ENCODE data around the gene CLEC17A.
A peak's percentile ranks its signal among the peaks of the same experiment; 100 is the strongest.
"Not testable (repeated sequence)": the region's sequence is repeated elsewhere in the genome, so short reads cannot be mapped to it uniquely, and the experiment has no call there.

Gene CLEC17A

DNA sequence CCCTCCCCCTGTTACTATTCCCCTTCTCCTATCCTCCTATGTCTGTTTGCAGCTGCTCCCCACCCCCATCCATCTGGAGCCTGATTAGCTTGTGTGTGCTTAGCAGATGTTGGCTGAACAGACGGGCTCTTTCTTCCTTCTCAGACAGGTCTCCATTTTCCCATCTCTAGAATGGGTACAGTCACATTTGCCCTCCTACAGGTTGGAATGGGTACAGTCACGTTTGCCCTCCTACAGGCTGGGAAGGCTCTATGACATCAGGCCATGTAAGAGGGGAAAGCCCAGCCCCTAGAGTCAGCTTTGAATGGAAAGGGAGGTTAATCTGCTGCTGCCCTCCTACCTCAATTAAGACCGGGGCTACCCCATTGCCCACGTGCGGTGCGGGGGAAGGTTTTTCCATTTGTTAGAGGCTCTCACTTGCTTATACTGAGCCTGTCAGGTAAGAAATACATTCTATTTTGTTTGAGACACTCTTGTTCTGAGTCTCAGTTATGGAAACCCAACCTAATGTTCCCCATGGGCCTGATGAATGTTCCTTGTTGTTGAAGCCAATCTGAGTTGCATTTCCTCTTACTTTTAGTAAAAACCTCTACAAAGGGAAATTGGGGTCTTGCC lies 2.2 kb upstream of the CLEC17A start:
- peak; percentile 20 for DNase-seq (ENCODE audit: low spot score)

DNA sequence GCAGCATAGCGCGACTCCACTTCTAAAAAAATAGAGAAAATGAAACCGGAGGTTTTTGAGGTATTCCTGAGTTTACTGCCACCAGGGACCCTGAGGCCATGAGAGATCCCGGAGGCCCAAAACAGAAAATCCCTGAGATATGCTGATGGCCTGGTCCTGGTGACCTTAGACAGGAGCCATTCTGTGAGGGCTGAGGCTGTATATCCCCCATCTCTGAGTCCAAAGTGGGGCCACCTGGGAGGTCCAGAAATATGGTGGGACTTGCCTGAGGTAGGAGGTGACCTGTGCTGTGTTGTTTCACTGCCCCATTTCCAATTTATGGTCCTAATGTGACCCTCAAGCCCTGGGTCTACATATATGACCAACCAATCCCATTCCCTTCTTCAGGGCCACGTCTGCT lies 1.5 kb downstream of the CLEC17A start:
- DNase-seq (ENCODE audit: low spot score), result not testable (repeated sequence)

DNA sequence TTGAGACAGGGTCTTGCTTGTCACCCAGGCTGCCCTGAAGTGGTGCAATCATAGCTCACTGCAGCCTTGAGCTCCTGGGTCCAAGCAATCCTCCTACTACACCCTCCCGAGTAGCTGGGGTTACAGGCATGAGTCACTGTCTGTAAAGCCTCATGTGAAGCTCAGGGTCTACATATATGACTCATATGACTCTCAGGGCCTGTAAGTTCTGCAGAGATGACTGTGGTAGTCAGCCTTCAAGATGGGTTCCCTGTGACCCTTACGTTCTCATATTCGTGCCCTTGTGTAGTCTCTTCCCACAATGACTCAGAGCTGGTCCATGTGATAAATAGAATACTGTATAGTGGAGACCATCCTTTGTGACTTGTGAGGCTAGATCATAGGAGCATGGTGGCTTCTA lies 2.3 kb downstream of the CLEC17A start:
- DNase-seq (ENCODE audit: low spot score), result peak; percentile 48

DNA sequence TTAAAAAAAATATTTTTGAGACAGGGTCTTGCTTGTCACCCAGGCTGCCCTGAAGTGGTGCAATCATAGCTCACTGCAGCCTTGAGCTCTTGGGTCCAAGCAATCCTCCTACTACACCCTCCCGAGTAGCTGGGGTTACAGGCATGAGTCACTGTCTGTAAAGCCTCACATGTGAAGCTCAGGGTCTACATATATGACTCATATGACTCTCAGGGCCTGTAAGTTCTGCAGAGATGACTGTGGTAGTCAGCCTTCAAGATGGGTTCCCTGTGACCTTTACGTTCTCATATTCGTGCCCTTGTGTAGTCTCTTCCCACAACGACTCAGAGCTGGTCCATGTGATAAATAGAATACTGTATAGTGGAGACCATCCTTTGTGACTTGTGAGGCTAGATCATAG lies 6.5 kb downstream of the CLEC17A start:
- not testable (repeated sequence) for DNase-seq (ENCODE audit: low spot score)

DNA sequence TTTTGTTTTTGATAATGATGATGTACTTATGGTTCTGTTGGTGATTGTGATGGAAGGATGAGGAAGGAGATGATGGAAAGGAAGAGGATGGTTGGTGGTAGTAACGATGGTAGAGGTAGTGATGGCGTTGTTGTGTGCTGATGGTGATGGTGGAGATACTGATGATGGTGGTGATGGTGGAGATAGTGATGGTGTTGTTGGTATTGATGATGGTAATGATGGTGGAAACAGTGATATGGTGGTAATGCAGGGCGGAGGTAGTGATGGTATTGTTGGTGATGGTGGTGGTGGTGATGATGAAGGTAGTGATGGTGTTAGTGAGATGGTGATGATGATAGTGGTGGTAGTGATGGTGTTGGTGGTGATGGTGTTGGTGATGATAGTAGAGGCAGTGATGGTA lies 12.7 kb downstream of the CLEC17A start:
- DNase-seq (ENCODE audit: low spot score), result no peak

DNA sequence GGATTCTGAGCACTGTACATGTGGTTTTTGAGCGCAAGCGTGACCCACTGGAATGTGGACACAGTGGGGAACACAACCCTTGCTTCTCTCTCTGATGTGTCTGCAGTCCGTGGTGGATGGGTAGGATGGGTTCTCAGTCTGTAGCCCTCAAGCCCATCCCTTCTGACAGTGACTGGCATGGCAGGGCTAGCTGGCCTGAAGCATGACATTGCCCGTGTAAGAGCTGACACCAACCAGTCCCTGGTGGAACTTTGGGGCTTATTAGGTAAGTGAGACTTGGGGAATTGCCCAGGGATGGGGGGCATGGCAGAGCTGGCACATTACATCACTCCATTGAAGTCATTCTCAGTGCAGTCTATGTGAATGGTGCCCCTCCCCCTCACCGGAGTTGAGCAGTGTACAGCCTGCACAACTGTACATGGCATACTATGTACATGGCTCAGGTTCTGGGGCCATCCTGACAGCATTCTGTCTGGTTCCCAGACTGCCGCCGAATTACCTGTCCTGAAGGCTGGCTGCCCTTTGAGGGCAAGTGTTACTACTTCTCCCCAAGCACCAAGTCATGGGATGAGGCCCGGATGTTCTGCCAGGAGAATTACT lies 16.8 kb downstream of the CLEC17A start:
- DNase-seq (ENCODE audit: low spot score), result no peak

DNA sequence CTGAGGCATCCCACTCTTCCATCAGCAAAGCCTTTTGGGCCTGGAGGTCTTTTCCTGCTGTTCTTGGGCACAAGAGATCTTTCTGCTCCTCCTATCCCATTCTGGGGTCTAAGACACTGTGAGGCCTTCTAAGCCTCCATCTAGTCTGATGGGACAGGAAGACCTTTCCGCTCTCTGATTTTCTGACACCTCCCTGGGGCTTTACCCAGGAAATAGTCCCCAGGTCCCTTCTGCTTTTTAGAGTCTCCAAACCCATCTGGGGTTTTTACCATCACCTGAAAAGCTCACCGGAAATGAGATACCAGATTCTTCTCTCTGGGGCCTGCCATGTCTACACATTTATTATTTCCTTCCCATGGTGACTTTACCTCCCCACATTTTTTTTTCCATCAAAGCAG lies 21.1 kb downstream of the CLEC17A start:
- no peak for DNase-seq (ENCODE audit: low spot score)

DNA sequence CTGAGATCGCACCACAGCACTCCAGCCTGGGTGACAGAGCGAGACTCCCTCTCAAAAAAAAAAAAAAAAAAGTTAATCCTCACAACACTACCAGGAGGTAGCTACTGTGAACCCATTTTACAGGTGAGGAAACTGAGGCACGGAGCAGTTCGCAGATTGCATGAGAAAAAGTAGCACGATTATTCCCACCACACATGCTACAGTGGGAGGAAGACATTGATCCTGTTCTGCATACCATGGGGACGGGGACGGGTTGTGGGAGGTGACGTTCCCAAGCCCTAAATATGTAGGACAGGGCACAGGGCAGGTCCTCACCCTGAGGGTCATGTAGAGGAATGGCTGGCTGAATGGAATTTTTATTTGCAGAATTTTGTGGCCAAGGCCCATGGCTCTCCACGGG lies 23.7 kb downstream of the CLEC17A start:
- no peak for DNase-seq (ENCODE audit: low spot score)

DNA sequence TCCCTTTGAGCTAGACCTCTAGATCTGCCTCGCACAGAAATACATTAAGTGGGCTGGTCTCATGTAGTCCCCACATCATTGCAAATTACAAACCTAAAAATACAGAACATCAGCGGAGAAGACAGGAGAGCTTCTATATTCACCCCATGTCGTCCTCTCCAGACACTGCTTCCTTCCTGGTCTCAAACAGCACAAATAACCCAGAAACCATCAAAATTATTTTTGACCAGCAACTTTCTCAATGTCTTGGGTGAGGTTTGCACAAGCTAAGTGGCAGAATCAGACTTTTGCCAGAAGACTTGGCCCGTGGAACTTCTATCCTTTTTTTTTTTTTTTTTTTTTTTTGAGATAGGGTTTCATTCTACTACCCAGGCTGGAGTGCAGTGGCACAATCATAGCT lies 28.2 kb downstream of the CLEC17A start:
- DNase-seq (ENCODE audit: low spot score), result no peak

DNA sequence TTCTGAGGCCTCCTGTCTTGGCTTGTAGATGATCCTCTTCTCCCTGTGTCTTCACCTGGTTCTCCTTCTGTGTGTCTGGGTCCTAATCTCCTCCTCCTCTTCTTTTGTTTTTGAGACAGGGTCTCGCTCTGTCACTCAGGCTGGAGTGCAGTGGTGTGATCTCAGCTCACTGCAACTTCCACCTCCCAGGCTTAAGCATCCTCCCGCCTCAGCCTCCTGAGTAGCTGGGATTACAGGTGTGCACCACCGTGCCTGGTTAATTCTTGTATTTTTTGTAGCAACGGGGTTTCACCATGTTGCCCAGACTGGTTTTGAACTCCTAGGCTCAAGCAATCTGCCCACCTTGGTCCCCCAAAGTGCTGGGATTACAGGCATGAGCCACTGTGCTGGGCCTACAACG lies 29.4 kb downstream of the CLEC17A start:
- DNase-seq (ENCODE audit: low spot score), result not testable (repeated sequence)

DNA sequence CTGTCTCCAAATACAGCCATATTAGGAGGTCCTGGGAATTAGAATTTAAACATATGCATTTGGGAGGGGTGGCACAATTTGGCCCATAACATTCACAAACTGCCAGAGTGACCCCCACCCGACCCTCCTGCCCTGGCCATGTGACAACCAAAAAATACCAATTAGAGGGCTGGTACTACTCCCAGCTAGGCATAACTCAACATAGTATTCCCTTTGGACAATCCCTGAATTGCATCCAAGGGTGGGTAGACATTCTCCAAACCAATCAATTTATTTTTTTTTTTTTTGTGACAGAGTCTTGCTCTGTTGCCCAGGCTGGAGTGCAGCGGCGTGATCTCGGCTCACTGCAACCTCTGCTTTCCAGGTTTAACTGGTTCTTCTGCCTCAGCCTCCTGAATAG lies 29.8 kb downstream of the CLEC17A start:
- DNase-seq (ENCODE audit: low spot score), result no peak

DNA sequence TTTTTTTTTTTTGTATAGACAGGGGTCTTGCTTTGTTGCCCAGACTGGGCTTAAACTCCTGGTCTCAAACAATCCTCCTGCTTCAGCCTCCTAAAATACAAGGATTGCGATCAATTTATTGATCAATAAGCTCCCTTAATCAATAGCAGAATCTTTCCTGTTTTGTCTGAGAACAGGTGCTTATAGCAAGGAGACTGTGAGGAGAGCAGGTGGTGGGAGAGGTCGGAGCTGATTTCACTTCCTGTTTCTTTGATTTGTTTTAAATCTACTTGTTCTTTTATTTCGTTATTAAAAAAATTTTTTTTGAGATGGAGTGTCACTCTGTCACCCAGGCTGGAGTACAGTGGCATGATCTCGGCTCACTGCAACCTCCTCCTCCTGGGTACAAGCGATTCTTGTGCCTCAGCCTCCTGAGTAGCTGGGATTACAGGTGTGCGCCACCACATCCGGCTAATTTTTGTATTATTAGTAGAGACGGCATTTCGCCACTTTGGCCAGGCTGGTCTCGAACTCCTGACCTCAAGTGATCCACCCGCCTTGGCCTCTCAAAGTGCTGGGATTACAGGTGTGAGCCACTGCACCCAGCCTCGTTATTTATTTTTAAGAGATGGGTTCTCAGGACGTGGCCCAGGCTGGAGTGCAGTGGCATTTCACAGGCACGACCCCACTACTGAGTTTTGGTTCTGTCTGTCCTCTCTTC lies 30.7 kb downstream of the CLEC17A start:
- not testable (repeated sequence) for DNase-seq (ENCODE audit: low spot score)

DNA sequence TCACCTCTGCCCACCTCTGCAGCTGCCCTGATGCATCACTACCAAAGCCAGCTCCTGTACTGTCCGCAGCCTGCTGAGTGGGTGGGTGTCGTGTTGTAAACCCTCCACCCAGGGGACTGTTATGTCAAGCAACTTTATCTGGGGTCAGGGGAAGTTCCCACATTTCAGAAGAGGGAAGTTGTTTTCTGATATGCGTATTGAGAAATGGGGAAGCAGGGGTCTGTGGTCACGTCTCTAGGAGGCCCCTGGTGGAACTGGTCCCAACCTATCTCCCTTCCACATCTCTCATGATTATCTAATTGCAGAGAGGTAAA lies 31.2 kb downstream of the CLEC17A start:
- DNase-seq (ENCODE audit: low spot score), result no peak

DNA sequence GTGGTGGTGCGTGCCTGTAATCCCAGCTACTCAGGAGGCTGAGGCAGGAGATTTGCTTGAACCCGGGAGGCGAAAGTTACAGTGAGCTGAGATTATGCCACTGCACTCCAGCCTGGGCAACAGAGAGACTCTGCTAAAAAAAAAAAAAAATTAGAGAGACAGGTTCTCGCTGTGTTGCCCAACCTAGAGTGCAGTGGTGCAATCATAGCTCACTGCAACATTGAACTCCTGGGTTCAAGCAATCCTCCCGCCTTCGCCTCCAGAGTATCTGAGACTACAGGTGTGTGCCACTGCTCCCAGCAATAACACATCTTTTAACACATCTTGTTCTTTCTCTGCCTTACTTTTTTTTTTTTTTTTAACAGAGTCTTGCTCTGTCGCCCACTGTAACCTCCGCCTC lies 32.7 kb downstream of the CLEC17A start:
- DNase-seq (ENCODE audit: low spot score), result no peak

DNA sequence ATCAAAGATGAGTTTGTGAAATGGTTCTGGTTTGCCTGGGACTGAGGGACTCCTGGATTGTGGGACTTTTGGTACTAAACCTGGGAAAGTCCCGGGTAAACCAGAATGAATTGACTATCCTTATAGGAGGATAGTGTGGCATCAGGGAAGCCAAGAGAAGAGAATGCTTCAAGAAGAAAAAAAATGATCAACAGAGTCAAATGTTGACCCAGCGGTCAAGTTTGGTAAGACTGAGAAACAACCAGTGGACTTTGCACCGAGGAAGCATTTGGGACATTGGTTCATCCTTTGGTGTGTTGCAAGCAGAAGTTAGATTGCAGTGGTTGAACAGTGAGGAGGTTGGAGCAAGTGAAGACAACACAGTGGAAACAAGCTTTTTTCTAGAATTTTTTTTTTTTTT lies 33.5 kb downstream of the CLEC17A start:
- no peak for DNase-seq (ENCODE audit: low spot score)

DNA sequence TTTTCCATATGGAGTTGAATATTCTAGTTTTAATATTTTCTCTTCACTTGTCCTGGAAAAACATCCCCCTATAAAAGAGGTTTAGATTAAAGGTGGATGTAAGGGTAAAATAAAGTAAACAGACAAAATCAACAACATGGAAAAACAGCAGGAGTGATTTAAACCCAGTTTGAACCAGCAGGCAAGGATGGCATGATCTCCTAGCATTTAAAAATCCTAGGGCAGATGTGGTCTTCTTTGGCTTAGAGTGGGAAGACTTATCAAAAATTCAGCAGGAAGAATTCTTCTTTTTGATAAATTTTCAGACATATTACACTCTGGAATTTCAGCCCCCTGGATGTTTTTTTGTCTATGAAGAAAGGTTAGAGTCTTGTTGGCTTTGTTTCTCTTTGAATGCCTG lies 36.5 kb downstream of the CLEC17A start:
- no peak for DNase-seq (ENCODE audit: low spot score)

DNA sequence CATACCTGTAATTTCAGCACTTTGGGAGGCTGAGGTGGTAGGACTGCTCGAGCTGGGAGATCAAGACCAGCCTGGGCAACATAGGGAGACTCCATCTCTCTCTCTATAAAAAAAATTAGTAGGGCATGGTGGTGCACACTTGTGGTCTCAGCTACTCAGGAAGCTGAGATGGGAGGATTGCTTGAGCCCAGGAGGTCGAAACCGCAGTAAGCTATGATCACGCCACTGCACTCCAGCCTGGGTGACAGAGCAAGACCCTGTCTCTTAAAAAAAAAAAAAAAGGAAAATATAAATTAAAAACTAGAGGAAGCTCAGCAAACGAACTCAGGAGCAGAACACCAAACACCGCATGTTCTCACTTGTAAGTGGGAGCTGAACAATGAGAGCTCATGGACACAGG lies 41.6 kb downstream of the CLEC17A start:
- DNase-seq (ENCODE audit: low spot score), result not testable (repeated sequence)

DNA sequence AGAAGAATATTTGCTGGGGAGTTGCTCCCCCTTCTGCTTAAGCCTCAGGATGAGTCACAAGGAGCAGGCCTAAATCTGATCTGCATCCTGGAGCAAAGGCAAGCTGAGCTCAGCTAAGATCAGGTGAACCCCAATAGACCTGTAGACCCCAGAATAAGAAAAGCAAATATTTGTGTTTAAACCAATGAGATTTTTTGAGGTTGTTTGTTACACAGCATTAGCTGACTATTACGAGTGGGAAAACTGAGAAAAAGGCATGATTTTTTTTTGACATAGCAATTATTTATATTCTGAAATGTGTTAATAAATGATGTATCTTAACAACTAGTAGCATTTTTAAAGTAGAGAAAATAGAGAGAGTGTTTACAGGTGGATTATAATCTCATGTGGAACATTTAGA lies 46.7 kb downstream of the CLEC17A start:
- no peak for DNase-seq (ENCODE audit: low spot score)

DNA sequence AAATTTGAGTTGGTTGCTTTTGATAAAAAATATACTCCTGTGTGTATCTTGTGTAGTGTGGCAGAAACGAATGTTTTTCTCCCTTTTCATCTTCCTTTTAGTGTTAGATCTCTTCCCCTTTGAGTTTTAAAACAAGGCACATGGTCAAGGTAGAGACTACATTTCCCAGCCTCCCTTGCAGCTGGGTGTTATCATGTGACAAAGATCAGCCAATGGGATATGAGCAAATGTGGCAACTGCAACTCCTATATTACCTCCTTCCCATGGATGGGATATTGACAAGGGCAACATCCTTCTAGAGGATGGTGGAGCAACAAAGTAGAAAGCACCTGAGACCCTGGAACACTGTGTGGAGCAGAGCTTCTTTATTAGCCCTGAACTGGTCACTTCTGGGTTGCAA lies 49.4 kb downstream of the CLEC17A start:
- DNase-seq (ENCODE audit: low spot score), result peak; percentile 64

DNA sequence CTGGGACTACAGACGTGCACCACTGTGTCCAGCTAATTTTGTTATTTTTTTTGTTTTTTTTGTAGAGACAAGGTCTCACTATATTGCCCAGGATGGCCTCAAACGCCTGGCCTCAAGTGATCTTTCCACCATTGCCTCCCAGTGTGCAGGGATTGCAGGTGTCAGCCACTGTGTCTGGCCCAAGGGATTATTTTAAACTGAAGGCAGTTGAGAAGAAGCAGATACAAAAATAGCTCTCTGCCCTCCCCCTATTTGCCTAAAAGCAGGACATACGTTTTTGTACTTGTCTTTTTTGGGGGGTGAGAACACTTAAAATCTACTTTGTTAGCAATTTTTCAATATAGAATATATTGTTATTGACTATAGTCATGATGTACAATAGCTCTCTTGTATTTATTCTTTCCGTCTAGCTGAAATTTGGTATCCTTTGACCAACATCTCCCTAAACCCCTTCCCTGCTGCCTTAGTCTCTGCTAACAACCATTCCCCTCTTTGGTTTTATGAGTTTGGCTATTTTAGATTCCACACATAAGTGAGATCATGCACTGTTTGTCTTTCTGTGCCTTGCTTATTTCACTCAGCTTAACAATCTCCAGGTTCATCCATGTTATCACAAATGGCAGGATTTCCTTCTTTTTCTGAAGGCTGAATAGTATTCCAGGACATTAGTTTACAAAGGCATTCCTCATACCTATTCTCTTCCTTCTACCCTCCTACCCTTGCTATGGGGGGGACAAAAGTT lies 56.8 kb downstream of the CLEC17A start:
- DNase-seq (ENCODE audit: low spot score), result no peak

DNA sequence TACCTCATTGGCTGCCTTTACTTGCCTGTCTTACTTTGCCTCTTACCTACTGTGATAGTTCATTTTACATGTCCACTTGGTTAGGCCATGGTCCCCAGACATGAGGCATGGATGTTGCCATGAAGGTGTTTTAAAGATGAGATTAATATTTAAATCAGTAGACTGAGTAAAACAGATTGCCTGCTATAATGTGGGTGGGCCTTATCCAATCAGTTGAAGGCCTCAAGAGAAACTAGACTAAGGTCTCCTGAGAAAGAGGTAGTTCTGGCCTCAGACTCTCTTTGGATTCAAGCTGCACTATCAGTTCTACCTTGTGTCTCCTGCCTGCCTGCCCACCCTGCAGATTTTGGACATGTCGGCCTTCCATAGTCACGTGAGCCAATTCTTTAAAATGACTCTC lies 65.6 kb downstream of the CLEC17A start:
- DNase-seq (ENCODE audit: low spot score), result no peak

DNA sequence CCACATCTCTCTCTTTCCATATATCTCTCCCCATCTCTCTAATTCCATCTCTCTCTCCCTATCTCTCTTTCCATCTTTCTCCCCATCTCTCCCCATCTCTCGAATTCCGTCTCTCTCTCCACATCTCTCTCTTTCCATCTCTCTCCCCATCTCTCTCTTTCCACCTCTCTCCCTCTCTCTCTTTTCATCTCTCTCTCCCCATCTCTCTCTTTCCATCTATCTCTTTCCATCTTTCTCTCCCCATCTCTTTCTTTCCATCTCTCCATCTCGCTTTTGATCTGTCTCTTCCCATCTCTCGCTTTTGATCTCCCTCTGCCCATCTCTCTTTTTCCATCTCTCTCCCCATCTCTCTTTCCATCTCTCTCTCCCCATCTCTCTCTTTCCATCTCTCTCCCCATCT lies 66.1 kb downstream of the CLEC17A start:
- no peak for DNase-seq (ENCODE audit: low spot score)

DNA sequence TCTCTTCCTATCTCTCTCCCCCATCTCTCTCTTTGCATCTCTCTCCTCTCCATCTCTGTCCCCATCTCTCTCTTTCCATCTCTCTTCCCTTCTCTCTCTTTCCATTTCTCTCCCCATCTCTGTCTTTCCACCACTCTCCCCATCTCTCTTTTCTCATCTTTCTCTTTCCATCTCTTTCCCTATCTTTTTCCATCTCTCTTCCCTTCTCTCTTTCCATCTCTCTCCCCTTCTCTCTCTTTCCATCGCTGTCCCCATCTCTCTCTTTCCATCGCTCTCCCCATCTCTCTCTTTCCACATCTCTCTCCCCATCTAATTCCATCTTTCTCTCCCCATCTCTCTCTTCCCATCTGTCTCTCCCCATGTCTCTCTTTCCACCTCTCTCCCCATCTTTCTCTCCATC lies 67.3 kb downstream of the CLEC17A start:
- DNase-seq (ENCODE audit: low spot score), result no peak
